ENCODE results near the gene PEX5L. TPM values are rescaled to one million over a fixed set of nuclear protein-coding genes. Genes with fewer than 3 reads are reported as not detected.

The PEX5L gene
- total RNA-seq, 2 donors from 2014 or later = 4.2 to 13.2 TPM

DNA sequence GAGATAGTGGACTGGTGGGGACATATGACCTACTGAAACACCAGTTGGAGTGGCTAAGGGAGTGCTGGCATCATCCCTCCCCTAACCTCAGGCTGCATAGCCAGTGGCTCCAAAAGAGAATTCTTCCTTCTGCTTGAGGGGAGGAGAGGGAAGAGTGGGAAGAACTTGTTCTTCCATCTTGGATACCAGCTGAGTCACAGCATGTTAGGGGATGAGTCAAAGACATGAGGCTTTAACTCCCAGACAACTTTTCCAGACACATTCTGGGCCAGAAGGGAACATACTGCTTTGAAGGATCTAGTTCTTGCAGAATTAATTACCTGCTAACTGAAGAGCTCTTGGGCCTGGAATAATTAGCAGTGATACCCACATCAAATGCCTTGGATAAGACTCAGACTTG, 36.8 kb upstream of the PEX5L start:
- Histone ChIP-seq H3K27ac (no peak overlapping the region), H3K36me3 (replicated peaks in 1 of 2; ENCODE audit: insufficient read depth in 1 of 2, low read depth in 2 of 2) (no peaks in the 10 kb centered on the region), H3K4me3 (no peak overlapping the region), H3K9me3 (no peaks in the 10 kb centered on the region), H3K27me3 (no peaks in the 10 kb centered on the region), H3K4me1 (no peaks in the 10 kb centered on the region)
- no peak for DNase-seq
- intact Hi-C loops (cut with DNase I) = no loop called here
- no peak for ATAC-seq
- TF ChIP-seq POLR2A (IDR thresholded peaks at IDR 0.05) (no peak), CTCF (IDR thresholded peaks at IDR 0.05) (no peak)

- no peak for ATAC-seq
- WGBS, 2 donors = 75 to 88% methylated on average over 1 of the region's 1 CpG
- intact Hi-C loops (cut with DNase I) = no loop called here
Observed at GRCh38 chr3:180072786-180073185, 36.0 kb upstream of the PEX5L start.

GRCh38 chr3:180070925-180071324, 34.2 kb upstream of the PEX5L start:
- H3K27me3 ChIP-seq = no peaks in the 10 kb centered on the region
- no peak for DNase-seq
- peaks cover 4% of the 10 kb centered on the region for H3K4me1 ChIP-seq
- H3K4me3 ChIP-seq = no peak overlapping the region
- TF ChIP-seq POLR2A (IDR thresholded peaks at IDR 0.05) = no peak
- TF ChIP-seq CTCF (IDR thresholded peaks at IDR 0.05) = no peak
- no peak overlapping the region for H3K27ac ChIP-seq
- no peak for ATAC-seq
- WGBS, 2 donors = 72 to 82% methylated on average over 3 of the region's 3 CpGs
- H3K36me3 ChIP-seq (replicated peaks in 1 of 2; ENCODE audit: insufficient read depth in 1 of 2, low read depth in 2 of 2) = no peaks in the 10 kb centered on the region
- no peaks in the 10 kb centered on the region for H3K9me3 ChIP-seq
- intact Hi-C loops (cut with DNase I) = no loop called here

More at GRCh38 chr3:180072786-180073185, 36.0 kb upstream of the PEX5L start:
- Histone ChIP-seq H3K4me3 (no peak overlapping the region), H3K9me3 (no peaks in the 10 kb centered on the region), H3K27ac (no peak overlapping the region), H3K36me3 (replicated peaks in 1 of 2; ENCODE audit: insufficient read depth in 1 of 2, low read depth in 2 of 2) (no peaks in the 10 kb centered on the region), H3K4me1 (peaks cover 4% of the 10 kb centered on the region), H3K27me3 (no peaks in the 10 kb centered on the region)
- no peak for DNase-seq
- no peak for TF ChIP-seq CTCF (IDR thresholded peaks at IDR 0.05)
- TF ChIP-seq POLR2A (IDR thresholded peaks at IDR 0.05) = no peak

DNA sequence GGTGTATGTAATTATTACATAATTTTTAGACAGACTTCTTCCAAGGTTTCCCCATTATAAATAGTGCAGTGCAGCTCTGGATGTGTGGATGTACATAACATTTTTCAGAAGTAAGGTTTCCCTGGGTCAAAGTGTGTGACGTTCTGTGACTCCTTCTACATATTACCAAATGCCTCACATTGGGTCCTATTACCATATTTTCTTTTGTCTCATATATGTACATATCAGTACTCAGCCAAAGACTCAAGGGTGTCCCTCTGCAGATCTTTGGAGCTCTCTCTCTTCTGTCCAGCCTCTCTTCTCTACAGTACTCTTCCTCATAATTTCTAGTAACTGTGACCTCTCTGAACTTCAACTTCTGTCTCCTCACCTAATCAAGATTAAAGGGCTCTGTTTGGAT, 31.3 kb upstream of the PEX5L start:
- no peak overlapping the region for H3K4me3 ChIP-seq
- intact Hi-C loops (cut with DNase I) = no loop called here
- H3K27me3 ChIP-seq = no peaks in the 10 kb centered on the region
- TF ChIP-seq POLR2A (IDR thresholded peaks at IDR 0.05) (no peak), CTCF (IDR thresholded peaks at IDR 0.05) (no peak)
- H3K9me3 ChIP-seq = no peaks in the 10 kb centered on the region
- no peak for ATAC-seq
- DNase-seq = no peak
- no peak overlapping the region for H3K27ac ChIP-seq
- 32 to 35% methylated on average over 1 of the region's 1 CpG for WGBS, 2 donors
- H3K4me1 ChIP-seq = peaks cover 4% of the 10 kb centered on the region
- H3K36me3 ChIP-seq (replicated peaks in 1 of 2; ENCODE audit: insufficient read depth in 1 of 2, low read depth in 2 of 2) = no peaks in the 10 kb centered on the region

DNA sequence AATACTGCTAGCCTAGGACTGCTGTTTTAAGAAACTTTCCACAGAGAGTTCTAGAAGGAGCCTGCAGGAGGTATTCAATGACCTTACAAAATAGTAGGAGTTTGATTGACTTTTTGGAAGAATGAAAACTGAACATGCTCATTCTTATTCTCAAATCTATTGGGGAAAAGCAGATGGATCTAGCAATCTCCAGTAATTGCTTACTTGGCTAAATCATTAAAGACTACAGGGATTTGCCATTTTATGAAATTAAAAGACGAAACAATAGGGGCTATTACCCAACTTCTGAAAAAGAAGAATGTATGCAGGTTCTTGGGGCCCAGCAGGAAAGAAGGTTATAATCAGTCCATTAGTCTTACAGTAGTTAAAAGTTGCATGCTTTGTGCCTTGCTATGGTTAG, 29.9 kb upstream of the PEX5L start:
- TF ChIP-seq CTCF (IDR thresholded peaks at IDR 0.05) (no peak), POLR2A (IDR thresholded peaks at IDR 0.05) (no peak)
- 88 to 93% methylated on average over 1 of the region's 1 CpG for WGBS, 2 donors
- Histone ChIP-seq H3K27ac (no peak overlapping the region), H3K27me3 (no peaks in the 10 kb centered on the region), H3K9me3 (no peaks in the 10 kb centered on the region), H3K4me3 (no peak overlapping the region), H3K4me1 (peaks cover 4% of the 10 kb centered on the region), H3K36me3 (replicated peaks in 1 of 2; ENCODE audit: insufficient read depth in 1 of 2, low read depth in 2 of 2) (no peaks in the 10 kb centered on the region)
- intact Hi-C loops (cut with DNase I) = no loop called here
- DNase-seq (no peak), ATAC-seq (no peak)
